Measurements from ENCODE around the gene TNNI2. TPM values are rescaled to one million over a fixed set of nuclear protein-coding genes. Genes with fewer than 3 reads are reported as not detected.

Gene TNNI2
- total RNA-seq, result not detected in 2 replicates

DNA sequence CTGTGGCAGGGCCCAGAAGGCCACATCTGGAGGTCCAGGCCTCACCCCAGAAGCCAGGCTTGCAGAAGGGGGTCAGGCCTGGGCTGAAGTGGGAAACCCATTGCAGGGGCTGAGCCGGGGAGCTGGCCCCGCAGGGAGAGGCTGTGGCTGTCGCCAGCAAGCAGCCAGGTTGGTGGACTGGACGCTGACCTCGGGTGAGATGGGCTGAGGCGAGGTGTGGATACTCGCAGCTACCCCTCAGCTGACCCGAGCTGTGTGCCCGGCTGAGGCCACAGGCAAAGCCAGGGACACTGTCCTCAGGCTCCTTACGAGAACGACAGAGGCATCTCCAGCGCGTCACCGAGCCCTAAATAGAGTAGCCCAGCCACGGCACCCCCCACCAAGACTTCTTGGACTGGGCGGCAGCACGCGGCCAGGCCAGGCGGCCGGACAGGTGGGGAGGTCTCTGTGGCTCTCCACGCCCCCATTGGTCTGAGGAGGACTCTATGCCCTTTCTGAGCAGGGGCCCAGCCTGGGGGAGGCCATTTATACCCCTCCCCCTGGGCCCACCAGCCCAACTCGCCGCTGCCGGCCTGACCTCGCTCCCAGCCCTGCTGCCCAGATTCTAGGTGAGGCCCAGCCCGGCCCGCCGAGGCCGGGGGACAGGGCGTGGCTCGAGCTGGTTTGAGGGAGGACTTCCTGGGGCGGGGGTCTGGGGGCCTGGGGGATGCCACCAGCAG lies at the start of gene TNNI2:
Gene TNNI2, plus strand, starts transcription at position 556 of the 719 bp plus-strand sequence. CDS start 716 bp downstream, outside the sequence.

DNA sequence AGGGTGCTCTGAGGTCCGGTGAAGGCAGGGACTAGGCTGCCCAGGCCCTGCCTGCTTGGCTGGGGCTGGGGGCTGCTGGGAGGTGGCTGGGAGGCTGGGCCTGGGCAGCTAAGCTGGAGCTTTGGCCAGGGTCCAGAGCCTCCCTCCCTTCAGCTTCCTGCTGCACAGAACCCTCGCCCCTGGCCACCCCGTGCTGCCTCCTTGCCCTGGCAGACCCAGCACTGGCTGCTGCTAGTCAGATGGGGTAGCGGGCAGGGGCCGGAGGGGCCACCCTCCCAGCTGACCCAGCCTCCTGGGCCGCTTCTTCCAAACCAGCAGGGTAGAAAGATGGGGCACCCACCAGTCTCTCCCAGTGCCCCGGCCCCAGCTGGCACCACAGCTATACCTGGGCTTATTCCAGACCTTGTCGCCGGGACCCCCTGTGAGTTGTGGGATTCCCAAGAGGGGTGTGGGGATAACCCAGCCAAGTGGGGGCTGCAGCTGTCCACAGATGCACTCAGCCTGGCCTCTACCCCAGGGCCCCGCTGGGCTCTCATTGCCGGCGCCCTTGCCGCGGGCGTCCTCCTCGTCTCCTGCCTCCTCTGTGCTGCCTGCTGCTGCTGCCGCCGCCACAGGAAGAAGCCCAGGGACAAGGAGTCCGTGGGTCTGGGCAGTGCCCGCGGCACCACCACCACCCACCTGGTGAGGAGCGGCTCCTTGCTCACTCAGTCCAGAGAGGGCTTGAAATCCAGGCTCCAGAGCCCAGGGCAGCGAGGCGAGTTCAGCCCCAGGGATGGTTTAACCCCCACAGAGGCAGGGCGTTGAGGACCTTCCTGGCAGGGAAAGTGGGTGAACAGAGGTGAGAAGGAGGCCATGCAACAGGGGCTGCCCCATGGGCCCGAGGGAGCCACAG lies 3.8 kb upstream of the TNNI2 start, which contains the start of gene SYT8:
Gene SYT8, plus strand, starts transcription at position 212 of the 892 bp plus-strand sequence. Its CDS starts 116 bp downstream, at position 328.

DNA sequence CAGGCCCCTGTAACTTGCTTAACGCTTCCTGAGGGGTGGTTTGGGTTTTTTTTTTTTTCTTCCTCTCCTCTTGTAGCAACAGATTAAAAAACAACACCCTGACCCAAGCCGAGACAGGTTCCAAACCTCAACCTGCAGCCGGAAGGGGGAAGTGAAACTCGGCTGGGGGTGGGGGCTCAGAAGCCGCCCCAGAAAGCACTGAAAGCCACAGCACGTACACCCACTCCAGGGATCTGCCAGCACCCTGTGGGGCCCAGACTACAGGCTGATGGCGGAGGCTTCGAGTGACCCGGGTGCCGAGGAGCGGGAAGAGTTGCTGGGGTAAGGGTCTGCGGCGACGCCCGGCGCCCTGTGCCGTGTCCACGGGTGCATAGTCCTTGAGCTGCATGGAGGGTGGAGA lies 14.1 kb downstream of the TNNI2 start, which contains the start of gene LSP1:
Gene LSP1, plus strand, starts transcription at position 208 of the 400 bp plus-strand sequence. Its CDS starts 61 bp downstream, at position 269.

Other genes with a start within 250 kb of the TNNI2 start
- not detected in 2 replicates for gene KRTAP5-2, start 240.7 kb upstream of the TNNI2 start, total RNA-seq
- not detected in 2 replicates for gene KRTAP5-3, start 230.5 kb upstream of the TNNI2 start, total RNA-seq
- gene KRTAP5-4, start 216.8 kb upstream of the TNNI2 start, total RNA-seq, result not detected in 2 replicates
- gene KRTAP5-5, start 209.2 kb upstream of the TNNI2 start, total RNA-seq, result not detected in 2 replicates
- not detected in 2 replicates for gene KRTAP5-6, start 141.8 kb upstream of the TNNI2 start, total RNA-seq
- gene IFITM10, start 88.4 kb upstream of the TNNI2 start, total RNA-seq, result not detected in 2 replicates
- 165 and 215 TPM in 2 replicates for gene CTSD, start 75.1 kb upstream of the TNNI2 start, total RNA-seq
- gene SYT8, start 4.0 kb upstream of the TNNI2 start, total RNA-seq, result not detected in 2 replicates
- gene LSP1, start 14.1 kb downstream of the TNNI2 start, total RNA-seq, result 1.9 TPM in 1 of 2 replicates, not detected in the other
- gene PRR33, start 52.9 kb downstream of the TNNI2 start, total RNA-seq, result not detected in 2 replicates
- gene TNNT3, start 80.7 kb downstream of the TNNI2 start, total RNA-seq, result not detected in 2 replicates
- 253 and 382 TPM in 2 replicates for gene MRPL23, start 108.4 kb downstream of the TNNI2 start, total RNA-seq
- gene H19, start 158.9 kb downstream of the TNNI2 start, total RNA-seq, result 41.8 and 55.1 TPM in 2 replicates

All from myometrial cell (primary cell).